Lower leg skin (tissue), 3 donors: ENCODE data around the gene UNC5C.

Experiments used
- POLR2A ChIP-seq, 2 donors: fragments of 450-650 bp; IDR thresholded peaks; one replicate each; pipeline ENCODE4 v1.6.1; 2016 to 2017; ENCODE audit warnings: antibody characterized with exemption in 2 of 2, mild to moderate bottlenecking in 1 of 2, moderate library complexity in 1 of 2
- TF ChIP-seq, protein P1 (sequence below), 3 donors: fragments of 450-650 bp; IDR thresholded peaks; one replicate each; pipeline ENCODE4 v1.5.1; 2016; ENCODE audit warnings: antibody characterized with exemption in 3 of 3, mild to moderate bottlenecking in 3 of 3, moderate library complexity in 2 of 3

DNA sequence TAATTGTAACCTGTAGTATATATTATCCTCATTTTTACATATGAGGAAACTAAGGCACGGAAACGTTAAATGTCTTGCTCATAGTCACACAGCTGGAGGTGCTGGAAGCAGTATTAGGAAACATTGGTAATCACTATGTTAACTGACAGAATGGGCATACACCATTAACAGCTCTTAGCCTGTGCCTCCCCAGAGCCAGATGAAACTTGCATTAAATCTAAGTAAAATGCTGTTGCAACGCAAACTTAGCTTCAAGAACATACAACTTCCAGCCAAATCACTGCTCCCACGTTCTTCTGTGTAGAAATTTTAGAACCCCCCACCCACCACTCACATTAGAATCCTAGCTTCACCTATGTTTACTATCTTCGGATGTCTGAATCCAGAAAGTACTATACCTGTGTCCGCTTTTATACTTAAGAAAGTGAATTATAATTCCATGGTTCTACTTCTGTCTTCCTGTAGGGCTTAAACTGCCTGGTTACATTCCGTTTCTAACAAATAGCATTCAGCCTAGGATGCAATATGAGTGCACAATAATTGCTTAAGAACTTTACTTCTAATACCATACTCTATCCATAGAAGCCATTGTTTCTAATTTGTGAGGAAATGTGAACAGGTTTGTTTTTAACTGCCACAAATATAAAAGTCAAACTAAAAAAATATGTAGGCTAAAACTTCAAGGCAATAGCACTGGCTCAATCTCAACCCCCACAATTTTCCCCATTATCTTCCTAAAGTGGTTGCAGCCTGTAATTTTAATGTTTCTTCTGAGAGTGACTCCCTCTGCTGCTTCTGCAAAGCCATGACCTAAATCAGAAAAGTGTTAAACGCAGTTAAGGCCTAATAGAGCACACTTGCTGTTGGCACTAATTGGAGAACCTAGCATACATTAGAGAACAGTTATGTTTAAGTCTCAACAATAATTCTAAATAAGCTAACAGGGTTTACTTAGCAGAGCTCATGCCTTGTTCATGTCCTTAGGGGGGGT, 4.4 kb downstream of the UNC5C start:
- TF ChIP-seq POLR2A (IDR thresholded peaks at IDR 0.05): no peak
- TF ChIP-seq, protein P1, sequence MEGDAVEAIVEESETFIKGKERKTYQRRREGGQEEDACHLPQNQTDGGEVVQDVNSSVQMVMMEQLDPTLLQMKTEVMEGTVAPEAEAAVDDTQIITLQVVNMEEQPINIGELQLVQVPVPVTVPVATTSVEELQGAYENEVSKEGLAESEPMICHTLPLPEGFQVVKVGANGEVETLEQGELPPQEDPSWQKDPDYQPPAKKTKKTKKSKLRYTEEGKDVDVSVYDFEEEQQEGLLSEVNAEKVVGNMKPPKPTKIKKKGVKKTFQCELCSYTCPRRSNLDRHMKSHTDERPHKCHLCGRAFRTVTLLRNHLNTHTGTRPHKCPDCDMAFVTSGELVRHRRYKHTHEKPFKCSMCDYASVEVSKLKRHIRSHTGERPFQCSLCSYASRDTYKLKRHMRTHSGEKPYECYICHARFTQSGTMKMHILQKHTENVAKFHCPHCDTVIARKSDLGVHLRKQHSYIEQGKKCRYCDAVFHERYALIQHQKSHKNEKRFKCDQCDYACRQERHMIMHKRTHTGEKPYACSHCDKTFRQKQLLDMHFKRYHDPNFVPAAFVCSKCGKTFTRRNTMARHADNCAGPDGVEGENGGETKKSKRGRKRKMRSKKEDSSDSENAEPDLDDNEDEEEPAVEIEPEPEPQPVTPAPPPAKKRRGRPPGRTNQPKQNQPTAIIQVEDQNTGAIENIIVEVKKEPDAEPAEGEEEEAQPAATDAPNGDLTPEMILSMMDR (IDR thresholded peaks at IDR 0.05): no peak
